ENCODE results near the gene ESD.

DNA sequence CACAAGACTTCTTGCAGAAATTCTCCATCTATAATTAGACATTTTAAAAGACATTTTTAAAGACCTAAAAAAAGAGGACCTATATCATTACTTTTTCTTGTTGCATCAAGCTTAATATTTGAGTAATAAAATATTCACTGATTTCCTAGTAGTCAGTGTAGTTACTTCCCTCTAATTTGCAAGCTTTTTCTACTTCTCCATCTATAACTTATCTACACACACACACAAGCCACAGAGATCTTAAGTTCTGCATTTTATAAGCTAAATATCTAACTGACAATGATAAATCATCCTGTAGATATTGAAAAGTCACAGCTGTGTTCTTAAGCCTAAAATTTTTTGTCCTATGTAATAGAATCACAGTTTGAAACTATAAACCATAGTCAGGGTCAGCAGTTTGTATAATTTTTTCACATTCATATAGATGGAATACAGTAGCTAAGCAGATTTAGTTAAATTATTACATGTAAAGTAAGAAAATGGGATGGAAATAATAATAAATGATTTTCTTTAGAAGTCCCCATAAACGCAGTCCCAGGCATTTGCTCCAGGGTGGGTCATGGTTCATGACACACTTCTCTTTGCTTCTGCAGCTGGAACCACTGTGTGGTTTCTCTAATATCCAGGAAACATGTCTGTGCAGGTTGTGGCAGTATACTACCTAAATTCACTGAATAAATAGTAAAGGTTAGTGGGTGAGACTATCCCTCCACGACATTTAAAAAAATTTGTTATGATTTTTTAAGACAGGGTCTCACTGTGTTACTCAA is 60.2 kb downstream of the ESD start:
- TF ChIP-seq, protein P1, sequence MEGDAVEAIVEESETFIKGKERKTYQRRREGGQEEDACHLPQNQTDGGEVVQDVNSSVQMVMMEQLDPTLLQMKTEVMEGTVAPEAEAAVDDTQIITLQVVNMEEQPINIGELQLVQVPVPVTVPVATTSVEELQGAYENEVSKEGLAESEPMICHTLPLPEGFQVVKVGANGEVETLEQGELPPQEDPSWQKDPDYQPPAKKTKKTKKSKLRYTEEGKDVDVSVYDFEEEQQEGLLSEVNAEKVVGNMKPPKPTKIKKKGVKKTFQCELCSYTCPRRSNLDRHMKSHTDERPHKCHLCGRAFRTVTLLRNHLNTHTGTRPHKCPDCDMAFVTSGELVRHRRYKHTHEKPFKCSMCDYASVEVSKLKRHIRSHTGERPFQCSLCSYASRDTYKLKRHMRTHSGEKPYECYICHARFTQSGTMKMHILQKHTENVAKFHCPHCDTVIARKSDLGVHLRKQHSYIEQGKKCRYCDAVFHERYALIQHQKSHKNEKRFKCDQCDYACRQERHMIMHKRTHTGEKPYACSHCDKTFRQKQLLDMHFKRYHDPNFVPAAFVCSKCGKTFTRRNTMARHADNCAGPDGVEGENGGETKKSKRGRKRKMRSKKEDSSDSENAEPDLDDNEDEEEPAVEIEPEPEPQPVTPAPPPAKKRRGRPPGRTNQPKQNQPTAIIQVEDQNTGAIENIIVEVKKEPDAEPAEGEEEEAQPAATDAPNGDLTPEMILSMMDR (IDR thresholded peaks at IDR 0.05; ENCODE audit: borderline replicate concordance, extremely low read depth, low read length, poor library complexity, severe bottlenecking) = no peak
- TF ChIP-seq EZH2 (IDR thresholded peaks at IDR 0.05; ENCODE audit: borderline replicate concordance, low read depth, low read length, severe bottlenecking) = no peak
